CD4-positive, alpha-beta T cell treated with Interleukin-17A for 4 hours (primary cell): ENCODE measurements around the gene BZW2.
A peak's percentile ranks its signal among the peaks of the same experiment; 100 is the strongest.
"Not testable (repeated sequence)": the region's sequence is repeated elsewhere in the genome, so short reads cannot be mapped to it uniquely, and the experiment has no call there.

Experiments used
- DNase-seq: peaks from one replicate; pipeline ENCODE4 v3.0.0-alpha.2; 2020; ENCODE audit warnings: mixed read lengths

Gene BZW2

GRCh38 chr7:16646472-16647072, 591 bp downstream of the BZW2 start:
- no peak for DNase-seq

GRCh38 chr7:16647435-16647960, 1.5 kb downstream of the BZW2 start:
- no peak for DNase-seq

- no peak for DNase-seq
Observed at GRCh38 chr7:16648551-16648950, 2.6 kb downstream of the BZW2 start.

- no peak for DNase-seq
Observed at GRCh38 chr7:16649196-16649595, 3.2 kb downstream of the BZW2 start.

GRCh38 chr7:16650266-16650665, 4.3 kb downstream of the BZW2 start:
- no peak for DNase-seq

- peak; percentile 16 for DNase-seq
Observed at GRCh38 chr7:16651396-16652239, 5.6 kb downstream of the BZW2 start.

GRCh38 chr7:16652240-16652583, 6.2 kb downstream of the BZW2 start:
- no peak for DNase-seq

- DNase-seq: no peak
Observed at GRCh38 chr7:16652888-16653287, 6.9 kb downstream of the BZW2 start.

- no peak for DNase-seq
Observed at GRCh38 chr7:16655394-16655793, 9.4 kb downstream of the BZW2 start.

- DNase-seq: no peak
Observed at GRCh38 chr7:16656141-16656540, 10.2 kb downstream of the BZW2 start.

- DNase-seq: no peak
Observed at GRCh38 chr7:16657656-16658279, 11.8 kb downstream of the BZW2 start.

GRCh38 chr7:16659854-16660497, 14.0 kb downstream of the BZW2 start:
- not testable (repeated sequence) for DNase-seq

GRCh38 chr7:16660702-16661464, 14.9 kb downstream of the BZW2 start:
- DNase-seq: no peak

- no peak for DNase-seq
Observed at GRCh38 chr7:16661924-16662323, 15.9 kb downstream of the BZW2 start.

GRCh38 chr7:16667355-16667754, 21.4 kb downstream of the BZW2 start:
- no peak for DNase-seq

- DNase-seq: no peak
Observed at GRCh38 chr7:16668049-16668858, 22.3 kb downstream of the BZW2 start.

- no peak for DNase-seq
Observed at GRCh38 chr7:16668978-16669377, 23.0 kb downstream of the BZW2 start.

- DNase-seq: no peak
Observed at GRCh38 chr7:16669581-16669980, 23.6 kb downstream of the BZW2 start.

GRCh38 chr7:16670021-16670420, 24.0 kb downstream of the BZW2 start:
- no peak for DNase-seq

GRCh38 chr7:16670731-16671344, 24.9 kb downstream of the BZW2 start:
- no peak for DNase-seq

- DNase-seq: no peak
Observed at GRCh38 chr7:16671811-16672210, 25.8 kb downstream of the BZW2 start.
